NCI-H1105 (cell line): ENCODE measurements around the gene PTPRD.

Experiments used
- DNase-seq: peaks from one replicate; lab custom pipeline; 2025; lab: John Stamatoyannopoulos, UW

The PTPRD gene

DNA sequence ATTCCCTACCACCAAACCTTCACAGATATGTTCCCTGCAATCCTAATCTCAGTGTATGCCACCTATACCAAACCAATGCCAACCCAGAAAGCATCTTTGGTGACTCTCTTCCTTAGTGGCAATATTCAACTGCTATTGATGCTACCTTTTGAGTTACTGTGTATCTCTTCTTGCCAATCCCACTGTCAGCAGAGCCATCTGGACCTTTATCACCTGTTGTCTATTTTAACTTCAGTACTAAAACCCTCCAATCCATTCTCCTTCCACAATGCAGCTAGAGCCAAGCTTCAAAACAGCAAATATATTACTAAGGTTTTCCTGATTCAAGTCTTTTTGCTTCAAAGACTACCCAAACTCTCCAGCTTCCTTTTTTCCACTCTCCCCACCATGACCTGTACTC lies 2036.1 kb downstream of the PTPRD start:
- DNase-seq: no peak

DNA sequence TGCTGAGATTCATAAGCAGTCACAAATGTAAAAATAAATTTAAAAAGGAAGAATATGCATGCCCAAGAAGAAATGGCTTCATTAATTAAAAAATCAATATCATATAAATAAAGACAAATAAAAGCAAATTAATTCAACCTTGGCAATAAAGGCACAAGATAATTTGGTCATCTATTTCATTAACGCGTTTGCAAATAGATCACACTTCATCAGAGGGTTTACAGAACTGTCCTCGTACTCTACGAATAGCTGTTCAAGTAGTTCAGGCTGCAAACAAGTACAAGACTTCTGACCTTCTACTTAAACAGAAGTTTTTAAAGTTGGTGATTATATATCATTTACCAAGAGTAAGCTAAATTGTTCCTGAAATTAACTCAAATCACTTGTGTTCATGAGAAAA lies 2038.0 kb downstream of the PTPRD start:
- no peak for DNase-seq

DNA sequence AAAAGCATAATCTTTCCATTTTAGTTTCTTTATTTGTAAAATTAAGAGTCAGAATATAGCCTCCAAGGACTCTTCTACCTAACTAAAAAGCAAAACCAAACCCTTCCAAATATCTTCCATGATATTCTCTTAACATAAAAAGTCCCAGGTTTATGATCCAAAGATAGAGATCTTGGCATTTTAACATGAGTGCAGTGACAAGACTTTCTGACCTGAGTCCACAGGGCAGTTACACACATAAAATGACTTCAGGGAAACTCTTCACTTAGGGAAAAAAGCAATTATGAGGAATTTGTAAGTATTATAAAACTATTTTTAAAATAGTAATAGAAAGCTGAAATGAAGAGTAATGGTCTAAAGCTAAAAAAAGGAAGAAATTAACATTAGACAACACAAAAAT lies 2040.6 kb downstream of the PTPRD start:
- no peak for DNase-seq

DNA sequence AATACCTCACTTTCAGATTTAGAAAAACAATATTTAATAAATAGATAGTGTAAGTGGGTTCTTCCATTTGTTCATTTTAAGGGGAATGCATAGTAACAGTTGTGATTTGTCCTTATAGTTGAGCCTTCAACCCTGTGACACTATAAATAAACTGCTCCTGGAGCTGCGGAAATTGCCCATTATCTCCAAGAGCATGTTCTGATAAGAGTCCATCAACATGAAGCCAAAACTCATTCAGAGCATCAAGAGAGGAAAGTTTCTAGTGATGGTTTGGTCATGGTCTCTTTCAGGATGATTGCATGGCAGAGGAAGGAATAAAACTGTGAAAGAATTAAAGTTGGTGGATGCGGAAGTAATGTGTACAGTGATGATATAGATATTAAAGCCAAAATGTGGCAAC lies 2041.2 kb downstream of the PTPRD start:
- no peak for DNase-seq

DNA sequence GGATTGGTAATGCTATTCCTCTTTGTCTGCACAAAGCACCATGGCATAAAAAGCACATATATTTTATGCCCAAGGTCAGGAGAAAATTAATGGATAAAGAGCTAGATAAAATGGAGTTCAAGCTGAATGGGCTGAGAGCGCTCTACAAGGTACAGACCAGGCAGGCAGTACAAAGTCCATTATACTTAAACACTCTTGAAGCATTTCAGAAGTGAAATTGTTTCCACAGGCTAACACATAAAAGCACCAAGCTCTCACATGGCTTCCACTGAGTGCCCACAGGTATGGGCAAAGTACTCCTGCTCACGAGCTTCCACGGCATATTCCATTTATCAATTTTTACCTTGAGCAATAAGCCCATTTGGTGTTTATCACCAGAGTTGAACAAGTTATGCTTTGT lies 2042.0 kb downstream of the PTPRD start:
- no peak for DNase-seq

DNA sequence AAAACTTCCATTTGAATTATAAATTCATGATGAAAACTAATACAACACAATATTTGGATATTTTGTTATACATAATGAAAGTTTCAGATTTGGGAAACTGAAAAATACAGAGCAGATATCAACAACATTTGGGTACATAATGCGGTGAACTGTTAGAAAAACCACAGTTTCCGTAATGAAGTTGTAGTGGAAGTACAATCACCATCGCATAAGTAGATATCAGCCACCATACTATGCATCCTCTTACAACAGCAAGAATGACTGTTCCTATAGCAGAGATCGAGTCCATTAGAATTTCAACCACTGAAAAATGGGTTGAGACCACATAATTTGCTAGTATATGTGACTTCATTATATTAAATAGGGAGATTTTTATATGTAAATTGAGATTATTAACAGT lies 2043.0 kb downstream of the PTPRD start:
- DNase-seq: no peak

DNA sequence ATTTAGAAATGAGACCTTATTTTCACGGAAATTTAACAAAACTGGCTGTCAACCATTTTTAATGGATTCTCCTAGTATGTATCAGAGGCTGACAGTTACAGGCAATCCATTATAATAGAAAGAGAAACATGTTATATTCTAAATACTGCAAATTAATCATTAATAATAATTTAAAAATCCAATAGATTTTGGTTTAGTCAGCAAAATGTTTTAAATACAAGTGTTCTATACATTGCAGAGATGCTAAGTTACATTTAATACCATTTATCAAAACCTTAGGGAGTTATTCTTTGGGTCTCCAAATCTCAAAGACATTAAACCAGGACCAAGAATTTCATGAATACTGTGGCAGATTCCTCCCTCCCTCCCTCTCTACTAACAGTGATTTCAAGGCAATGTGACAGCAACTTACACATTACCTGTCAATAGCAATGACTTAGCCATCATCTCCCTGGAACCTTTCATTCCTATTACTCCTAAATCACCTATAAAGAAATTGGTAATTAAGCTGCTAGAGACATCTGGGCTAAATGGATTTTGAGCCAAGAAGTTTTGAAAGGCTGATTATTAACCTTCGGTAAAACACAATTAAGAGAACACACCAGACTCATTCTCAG lies 2044.7 kb downstream of the PTPRD start:
- no peak for DNase-seq

DNA sequence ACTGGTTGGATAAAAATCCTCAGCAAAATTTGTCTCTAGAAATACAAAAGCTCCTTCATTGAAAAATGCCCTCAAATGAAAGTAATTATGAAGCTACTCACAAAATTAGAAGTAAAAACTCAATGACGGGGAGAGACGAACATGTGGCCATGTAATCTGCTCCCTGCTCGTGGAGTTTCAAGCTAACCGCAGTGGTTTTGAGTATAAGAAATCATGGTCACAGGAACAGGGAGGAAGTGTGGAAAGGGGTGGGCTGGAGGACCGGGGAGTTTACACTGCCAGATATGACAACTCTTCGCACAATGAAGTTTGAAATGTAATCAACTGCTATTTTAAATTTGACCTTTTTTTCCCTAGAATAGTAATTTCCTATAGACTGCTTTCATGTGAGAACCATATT lies 2047.8 kb downstream of the PTPRD start:
- no peak for DNase-seq

DNA sequence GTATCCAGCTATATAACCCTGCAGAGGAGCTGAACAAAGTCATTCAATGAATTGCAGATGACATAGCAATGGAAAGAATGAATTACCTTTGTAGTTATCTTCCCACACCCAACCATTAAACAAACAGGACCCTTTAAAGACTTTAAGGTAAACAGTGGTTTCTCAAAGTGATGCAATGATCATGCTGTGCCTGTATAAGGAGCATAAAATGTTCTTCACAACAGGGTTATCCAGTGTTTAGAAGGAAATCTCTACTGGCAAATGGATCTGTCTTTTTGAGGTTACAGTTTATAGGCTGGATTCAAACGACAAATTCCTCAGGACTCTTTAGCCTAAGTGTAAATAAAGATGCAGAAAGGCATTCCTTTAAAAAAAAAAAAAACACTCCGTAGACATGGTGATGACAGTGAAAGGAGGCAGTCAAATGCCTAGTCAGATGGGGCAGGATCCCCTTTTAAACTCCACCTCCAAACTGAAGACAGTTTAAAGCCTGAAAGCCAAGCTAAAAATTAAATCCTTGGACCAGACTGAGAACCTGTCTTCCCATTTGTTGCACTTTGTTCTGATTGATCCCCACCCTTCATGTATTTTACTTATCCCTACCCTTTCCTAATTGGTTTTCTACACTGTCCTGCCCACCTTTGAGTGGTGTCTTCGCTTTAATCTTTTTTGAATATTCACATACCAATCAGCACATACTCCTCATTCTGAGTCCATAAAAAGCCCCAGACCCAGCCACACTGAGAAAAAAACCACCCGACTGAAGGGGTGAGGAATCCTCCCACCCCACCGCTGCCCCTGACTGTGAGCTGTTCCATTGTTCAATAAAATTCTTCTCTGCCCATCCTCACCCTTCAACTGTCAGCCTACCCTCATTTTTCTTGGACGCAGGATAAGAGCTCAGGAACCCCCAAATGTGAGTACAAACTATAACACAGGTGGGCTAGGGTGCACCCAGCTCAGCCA lies 2052.0 kb downstream of the PTPRD start:
- no peak for DNase-seq

DNA sequence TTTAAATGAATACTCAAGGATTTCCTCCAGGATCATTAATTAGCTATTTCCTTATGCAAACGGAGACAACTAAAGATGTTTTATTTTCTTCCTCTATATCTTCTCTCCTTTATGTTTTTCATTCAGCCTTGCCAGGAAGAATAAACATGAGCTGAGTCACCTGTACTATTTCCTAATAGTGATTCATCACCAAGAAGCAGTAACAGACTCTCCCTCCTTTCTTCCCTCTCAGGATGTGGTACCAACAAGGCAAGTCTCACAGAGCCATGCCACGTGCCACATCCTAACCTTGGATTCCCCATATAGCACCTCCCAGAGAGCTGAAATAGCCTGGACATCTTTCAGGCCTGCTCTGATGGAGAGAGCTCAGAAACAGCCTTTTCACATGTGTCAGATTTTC lies 2054.6 kb downstream of the PTPRD start:
- no peak for DNase-seq

DNA sequence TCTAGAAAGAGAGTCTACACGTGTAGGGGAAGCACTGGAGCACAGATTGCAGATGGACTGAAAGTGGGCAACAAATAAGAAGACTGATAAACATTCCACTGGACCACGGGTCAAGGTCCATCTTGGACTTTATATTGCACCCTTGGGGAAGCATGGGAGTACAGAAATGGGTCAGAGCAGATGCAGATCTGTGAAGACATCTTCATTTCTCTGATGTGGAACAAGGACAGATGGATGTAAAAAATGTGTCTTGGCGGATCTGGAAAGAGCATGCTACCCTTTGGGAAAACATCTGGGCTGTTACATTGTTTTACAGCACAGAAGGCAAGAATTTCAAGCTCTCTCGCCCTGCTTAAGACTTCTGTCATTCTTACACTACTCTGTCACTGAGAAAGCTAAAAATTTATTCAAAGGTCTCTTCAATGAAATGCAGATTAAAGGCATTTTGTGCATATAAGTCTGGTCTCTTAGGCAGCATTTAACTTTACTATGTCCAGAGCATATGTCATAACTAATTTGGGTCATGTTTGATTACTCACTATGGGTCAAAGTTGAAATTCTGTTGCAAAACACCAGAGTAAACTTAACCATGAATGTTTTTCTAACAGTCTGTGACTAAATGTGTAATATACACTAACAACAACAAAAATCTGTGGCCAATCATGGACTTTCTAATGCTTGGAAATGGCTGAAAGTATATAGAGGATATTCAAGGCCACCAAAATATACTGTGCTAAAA lies 2056.9 kb downstream of the PTPRD start:
- DNase-seq: no peak

DNA sequence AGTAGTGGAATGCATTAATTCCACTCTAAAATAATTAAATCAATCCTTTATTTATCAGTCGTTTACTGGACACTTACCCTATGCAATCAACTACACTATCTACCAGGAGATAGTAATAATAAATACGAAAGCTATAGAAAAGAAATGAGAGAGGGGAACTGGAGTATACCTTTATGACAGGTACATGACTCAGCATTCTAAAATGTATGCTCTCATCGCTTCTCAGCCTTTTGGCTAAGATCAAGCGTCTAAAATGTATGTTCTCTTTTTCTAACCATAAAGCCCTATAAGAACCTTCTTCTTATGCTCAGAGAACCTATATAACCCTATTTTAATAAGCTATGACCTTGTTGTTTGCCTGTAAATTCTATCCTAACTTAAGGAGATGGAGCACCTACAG lies 2059.4 kb downstream of the PTPRD start:
- no peak for DNase-seq

DNA sequence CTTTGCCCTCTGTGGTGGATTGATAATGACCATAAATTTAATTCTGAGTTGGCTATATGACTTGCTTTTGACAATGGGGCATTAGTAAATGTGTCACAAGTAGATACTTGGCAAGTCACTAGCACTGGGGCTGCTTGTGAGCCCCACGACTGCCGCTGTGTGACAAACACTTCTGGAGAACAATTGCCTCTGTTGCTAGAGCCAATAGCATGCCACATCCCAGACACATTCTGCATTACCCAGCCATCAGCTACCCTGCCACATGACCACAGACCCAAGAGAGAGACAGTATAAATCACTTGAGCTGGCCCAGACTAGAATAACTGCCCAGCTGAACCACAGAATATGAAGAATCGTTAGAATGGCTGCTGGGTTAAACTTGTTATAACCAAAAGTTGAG lies 2060.1 kb downstream of the PTPRD start:
- DNase-seq: no peak

DNA sequence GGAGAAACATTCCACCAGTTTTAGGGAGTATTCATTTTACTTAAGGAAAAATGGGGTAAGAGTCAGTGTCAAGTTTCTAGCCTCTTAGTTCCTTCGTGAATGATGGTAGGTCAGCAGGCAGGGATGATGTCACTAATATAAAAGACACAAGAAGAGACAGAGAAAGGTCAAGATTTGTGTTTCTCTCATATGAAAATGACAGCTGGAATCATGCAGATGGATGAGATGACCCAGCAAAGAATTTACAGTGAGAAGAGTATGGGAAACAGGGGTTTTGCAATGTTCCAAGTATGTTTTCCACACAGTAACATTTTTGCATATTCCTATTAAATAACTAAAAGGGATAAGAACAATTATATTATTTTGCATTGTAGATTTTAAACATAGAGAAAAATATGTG lies 2063.6 kb downstream of the PTPRD start:
- no peak for DNase-seq

DNA sequence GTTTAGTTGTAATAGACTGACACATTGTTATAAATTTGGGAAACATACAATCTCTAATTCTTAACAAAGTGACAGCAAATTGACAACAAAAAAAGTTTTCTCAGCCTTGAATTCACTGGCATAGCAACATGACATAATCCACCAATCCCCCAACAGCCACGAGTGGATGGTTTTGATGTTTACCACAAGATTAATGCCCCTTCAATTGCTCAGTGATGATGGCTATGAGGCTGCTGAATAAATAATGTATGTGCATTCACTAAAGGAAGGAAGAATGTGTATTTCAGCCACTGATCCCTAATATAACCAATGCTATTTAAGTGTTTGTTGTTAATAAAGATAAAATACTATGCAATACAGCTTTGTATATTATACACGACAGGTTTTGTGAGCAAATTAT lies 2069.6 kb downstream of the PTPRD start:
- DNase-seq: no peak

DNA sequence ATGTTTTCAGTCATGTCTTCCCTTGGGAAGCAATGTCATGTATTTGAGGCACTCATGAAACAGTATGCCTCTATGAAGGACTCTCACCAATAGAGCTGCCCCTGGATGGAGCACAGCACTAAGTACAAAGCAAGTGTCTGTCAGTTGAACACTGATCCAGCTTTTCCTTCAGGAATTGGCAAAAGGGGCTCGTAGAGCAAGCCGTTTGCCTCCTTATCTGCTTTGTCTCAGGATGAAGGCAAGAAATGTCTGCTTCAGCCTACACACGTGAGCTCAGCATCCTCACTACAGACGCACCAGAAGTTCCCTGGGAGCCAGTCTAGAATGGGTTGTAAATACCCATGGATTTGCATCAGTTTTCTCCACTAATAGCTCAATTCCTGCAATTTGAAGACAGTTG lies 2070.3 kb downstream of the PTPRD start:
- DNase-seq: no peak

DNA sequence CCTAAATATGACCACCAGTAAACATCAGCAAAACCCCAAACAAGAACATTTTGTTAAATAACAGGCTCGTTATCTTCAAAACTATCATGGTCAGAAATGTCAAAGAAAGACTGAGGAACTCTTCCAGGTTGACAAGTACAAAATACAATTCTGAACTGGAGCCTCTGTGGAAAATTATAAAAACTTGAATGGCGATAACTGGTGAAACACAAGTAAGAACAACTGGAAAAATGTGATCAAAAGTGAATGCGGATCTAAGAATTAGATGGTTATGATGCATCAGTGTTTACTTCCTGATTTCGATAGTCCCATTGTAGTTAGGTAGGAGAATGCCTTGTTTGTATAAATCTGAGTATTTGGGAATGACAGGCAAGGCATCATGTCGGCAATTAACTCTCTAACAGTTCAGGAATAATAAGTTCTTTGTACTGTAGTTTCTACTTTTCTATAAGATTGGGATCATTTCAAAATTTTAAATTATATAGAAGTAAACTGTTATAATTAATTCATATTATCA lies 2073.1 kb downstream of the PTPRD start:
- DNase-seq: no peak

DNA sequence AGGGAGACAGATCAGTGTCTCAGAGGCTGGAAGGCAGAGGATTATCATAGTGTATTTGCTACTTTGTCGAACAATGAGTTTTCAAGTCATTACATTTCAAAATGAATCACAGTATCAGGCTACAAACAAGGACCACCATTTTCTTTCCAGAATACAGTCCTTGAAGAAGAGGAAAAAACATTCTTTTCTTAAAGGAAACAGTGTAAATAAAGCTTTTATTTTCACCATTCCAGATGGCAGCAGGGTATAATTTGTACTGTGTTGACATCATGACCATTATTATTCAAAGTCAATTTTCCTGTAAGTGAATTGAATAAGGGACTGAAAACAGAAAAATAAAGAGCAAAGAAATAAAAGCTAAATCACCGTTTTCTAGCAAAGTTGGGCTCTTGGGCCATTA lies 2076.0 kb downstream of the PTPRD start:
- no peak for DNase-seq

DNA sequence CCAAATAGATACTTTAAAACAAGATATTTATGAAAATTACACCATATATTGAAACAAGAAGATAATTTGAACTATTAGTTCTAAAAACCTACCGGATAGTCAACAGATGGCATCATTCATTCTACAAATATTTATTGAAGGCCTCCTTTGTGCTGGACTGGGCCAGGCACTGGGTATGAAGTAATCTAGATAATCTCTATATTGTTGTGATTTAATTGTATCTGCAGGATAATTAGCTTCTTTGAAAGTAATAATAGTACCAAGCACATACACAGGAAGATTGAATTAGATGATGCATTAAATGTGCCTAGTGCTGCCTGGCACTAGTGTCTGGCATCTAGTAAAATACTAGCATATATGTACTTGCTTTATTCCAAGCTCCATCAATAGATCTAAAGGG lies 2078.0 kb downstream of the PTPRD start:
- no peak for DNase-seq

DNA sequence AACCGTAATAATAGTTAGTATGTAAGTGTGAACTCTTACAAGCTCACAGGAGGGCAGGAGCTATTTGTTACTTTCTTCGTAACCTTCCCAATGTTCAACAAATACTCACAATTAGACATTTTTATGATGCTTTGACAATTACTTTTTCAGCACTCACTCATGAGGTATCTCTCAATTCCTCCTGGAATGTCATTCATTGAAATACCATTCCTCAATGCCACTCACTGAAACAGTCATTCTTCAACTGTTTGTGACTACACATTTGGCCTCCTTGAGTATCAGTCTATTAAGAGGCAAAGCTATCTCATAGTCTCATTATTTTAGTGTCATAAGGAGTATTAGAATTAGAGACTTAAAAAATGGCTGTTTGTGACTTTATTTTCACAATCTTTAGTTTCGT lies 2079.1 kb downstream of the PTPRD start:
- no peak for DNase-seq

DNA sequence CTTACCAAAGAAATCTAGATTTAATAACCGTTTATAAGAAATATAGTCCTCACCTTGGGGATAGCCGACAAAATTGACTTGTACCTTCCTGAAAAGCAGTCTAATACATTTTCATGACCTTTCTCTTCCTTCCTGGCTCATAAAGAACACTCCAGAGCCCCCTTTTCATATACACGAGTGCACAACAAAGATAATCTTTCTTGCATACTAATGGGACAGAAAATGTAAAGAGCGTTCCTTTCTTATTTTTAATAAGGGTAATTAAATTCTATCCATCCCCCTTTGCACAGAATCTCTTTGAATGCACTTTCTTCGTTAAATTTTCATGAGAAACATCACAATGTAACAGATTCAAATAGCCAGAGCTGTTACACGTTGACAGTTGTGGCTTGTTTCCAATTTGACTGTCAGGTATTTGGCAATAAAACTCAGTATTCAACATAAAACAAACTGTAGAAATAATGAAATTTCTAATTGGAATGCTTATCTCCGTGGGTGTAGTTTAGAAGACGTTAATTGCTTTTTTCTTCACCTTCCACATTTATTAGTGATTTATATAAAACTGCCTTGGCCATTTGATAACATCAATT lies 2080.9 kb downstream of the PTPRD start:
- no peak for DNase-seq

DNA sequence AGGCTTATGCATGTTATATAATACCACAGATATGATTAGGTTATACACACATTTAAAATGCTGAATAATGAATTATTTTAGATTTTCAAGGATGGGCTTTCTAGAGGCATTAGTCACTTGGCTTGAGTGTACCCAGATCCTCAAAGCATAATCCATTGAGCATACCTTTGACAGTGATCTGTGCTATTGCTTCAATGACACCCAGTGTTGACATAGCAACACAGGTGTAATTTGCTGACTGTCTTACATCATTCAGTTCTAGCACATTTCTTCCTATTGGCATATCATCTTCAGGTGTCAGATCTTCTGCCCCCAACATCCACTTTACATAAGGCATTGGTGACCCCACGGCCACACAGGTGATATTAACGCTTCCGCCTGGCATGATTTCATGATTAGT lies 2091.7 kb downstream of the PTPRD start:
- DNase-seq: no peak
